GM18951 (cell line): ENCODE data around the gene SLC41A1.

Experiments used
- POLR2A ChIP-seq: IDR thresholded peaks from 4 replicates; pipeline ENCODE4 v1.6.1; 2011; ENCODE audit warnings: mild to moderate bottlenecking; ENCODE audit not compliant: insufficient read length, insufficient read depth; ENCODE audit errors: extremely low read depth
- in situ Hi-C: fragments of 300-500 bp; cut with MboI; formaldehyde crosslinking; loops from one replicate; pipeline ENCODE4 v1.12.0; 2022; ENCODE audit warnings: low sequenced_read_pairs, mixed read lengths, inconsistent platforms; ENCODE audit not compliant: unreplicated experiment

Gene SLC41A1

DNA sequence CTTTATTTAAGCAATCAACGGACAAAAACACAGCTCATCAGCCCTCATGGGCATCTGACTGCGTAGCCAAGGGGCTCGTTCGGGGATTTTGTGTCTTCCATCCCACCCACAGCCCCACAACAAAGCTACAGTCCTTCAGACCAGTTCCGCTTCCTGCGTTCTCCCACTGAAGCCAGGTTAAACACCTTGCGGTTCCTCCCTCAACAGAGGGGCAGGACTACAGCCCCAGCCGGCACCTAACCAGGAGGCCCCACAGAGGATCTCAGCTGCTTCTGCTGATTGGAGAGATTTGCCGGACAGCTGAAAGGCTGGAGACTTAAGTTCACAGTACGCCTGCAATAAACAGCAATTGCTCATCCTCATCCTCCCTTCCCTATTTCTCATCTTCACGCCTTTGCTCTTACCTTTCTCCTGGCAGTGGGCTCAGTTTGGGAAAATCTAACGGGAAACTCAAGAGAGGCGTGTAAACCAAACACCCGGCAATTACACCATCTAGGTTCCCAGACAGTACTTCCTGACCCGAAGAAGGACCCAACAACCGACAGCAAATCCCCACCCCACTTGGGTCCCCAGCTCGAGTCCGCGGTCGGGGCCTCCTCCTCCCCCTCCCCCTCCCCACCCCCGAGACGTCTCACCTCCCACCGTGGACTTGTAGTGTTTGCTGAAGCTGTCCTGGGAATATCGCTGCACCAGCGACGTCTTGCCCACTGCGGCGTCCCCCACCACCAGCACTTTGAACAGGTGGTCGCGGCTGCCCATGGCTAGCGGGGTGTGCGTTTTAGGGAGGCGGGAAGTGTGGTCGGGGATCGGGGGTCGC, 38.6 kb downstream of the SLC41A1 start:
- in situ Hi-C loops: no loop called here
- TF ChIP-seq POLR2A: no peak

- in situ Hi-C loops: no loop called here
- TF ChIP-seq POLR2A: no peak
These were observed 40.4 kb downstream of the SLC41A1 start for GRCh38 chr1:205772607-205773032.

DNA sequence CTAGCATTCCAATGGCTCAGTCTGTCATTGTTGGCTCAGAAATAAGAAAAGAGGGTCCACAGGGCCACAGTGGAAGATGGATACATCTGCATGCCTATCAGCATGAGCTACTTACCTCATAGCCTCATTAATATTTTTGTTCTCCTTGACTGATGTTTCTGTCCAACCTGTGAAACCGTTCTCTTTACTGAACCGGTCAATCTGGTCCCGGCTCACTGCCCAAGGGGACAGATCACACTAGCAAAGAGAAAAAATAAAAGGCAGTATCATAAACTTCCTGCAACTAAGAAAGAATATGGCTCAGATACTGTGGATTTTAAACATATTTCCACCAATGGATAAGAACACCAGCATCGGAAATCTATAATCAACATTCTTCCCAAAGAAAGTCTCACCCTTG, 42.4 kb downstream of the SLC41A1 start:
- in situ Hi-C loops: no loop called here
- no peak for TF ChIP-seq POLR2A

GRCh38 chr1:205769641-205770365, 43.2 kb downstream of the SLC41A1 start:
- in situ Hi-C loops: no loop called here
- no peak for TF ChIP-seq POLR2A

DNA sequence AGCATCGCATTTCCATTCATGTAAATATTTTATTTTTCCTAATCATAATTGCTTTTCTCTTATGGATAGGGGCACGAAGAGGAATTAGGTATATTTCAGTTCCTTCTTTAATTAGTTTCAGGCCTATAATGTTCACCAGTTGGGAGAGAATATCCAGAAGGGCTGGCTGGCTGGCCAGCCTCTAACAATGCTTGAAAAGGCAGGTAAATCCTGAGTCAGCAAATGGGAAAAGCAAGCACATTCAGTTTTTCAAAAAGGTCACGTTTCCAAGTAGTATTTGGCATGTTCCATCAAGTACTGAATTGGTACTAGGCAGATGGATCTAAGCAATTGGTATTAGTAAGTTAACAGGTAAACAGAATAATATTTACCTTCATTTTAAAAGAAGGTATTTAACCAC, 45.8 kb downstream of the SLC41A1 start:
- TF ChIP-seq POLR2A: no peak
- in situ Hi-C loops: no loop called here

DNA sequence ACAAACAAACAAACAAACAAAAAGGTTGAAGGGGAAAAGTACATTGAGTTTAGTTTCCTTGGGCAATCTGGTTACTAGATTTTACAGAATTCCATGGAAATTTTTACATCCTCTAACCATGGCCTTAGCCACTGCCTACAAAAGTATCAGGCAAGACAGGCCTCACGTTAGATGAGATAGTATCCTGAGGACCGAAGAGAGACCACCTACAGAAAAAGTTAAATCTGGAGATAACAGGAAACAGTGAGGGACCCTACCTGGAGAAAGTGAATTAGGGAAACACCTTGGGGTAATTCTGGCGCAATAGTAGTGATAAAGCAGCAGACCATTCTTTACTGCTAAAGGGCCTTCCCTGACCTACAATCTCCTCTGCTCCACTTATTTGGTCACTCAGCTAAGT, 46.4 kb downstream of the SLC41A1 start:
- in situ Hi-C loops: no loop called here
- TF ChIP-seq POLR2A: no peak

DNA sequence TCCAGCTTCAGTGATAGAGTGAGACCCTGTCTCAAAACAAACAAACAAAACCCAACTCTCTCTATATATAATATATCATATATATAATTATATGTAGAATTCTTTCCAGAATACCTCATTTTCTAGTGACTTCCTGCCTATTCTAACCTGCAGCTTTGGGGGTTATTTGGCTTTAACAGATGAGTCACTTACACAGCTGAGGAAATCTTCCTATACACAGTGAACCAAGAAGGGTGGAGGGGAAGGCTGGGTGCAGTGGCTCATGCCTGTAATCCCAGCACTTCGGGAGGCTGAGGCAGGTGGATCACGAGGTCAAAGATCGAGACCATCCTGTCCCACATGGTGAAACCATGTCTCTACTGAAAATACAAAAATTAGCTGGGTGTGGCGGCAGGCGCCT, 47.0 kb downstream of the SLC41A1 start:
- TF ChIP-seq POLR2A: no peak
- in situ Hi-C loops: no loop called here

GRCh38 chr1:205764578-205764977, 48.4 kb downstream of the SLC41A1 start:
- in situ Hi-C loops: no loop called here
- TF ChIP-seq POLR2A: no peak

- TF ChIP-seq POLR2A: no peak
- in situ Hi-C loops: no loop called here
These were observed 49.0 kb downstream of the SLC41A1 start for GRCh38 chr1:205763980-205764379.

- in situ Hi-C loops: no loop called here
- no peak for TF ChIP-seq POLR2A
These were observed 52.4 kb downstream of the SLC41A1 start for GRCh38 chr1:205760606-205761005.

DNA sequence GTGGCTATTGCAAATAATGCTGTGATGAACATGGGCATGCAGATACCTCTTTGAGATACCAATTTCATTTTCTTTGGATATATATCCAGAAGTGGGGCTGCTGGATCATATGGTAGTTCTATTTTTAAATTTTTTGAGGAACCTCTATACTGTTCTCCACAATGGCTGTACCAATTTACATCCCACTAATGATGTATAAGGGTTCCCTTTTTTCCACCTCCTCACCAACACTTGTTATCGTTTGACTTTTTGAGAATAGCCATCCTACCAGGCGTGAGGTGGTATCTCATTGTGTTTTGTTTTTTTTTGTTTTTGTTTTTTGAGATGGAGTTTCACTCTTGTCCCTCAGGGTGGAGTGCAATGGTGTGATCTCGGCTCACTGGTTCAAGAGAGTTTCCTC, 56.4 kb downstream of the SLC41A1 start:
- TF ChIP-seq POLR2A: no peak
- in situ Hi-C loops: no loop called here

DNA sequence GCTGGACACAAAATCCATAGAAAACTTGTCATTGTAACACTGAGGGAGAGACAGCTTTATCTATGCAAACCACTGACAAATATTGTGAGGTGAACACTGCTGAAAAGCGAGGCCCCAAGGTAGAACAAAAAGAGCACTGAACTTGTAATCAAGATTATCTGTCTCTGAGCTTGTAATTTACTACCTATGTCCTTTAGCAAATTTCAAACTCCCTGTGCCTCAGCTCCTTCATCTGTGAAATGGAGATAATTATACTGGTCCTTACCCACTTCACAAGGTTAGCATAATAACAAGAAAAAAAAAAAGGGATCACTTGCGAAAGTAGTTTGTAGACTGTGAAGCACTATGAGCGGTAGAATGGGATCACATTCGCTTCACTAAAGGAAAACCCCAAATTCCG, 58.1 kb downstream of the SLC41A1 start:
- in situ Hi-C loops: no loop called here

GRCh38 chr1:205751036-205751651, 61.9 kb downstream of the SLC41A1 start:
- in situ Hi-C loops: no loop called here
- TF ChIP-seq POLR2A: no peak

More for the DNA sequence above, 58.1 kb downstream of the SLC41A1 start:
- TF ChIP-seq POLR2A: no peak
